Stimulated activated naive CD8-positive, alpha-beta T cell treated with anti-CD3 and anti-CD28 coated beads, Interleukin-15, Interleukin-2, amounts not matched to agents 100 U/mL and 50 U/mL, for 24 hours (primary cell): ENCODE measurements around the gene ZDHHC19.
"Not testable (repeated sequence)": the region's sequence is repeated elsewhere in the genome, so short reads cannot be mapped to it uniquely, and the experiment has no call there.

Experiments used
- ATAC-seq: fragments of 150-1000 bp; cut with Tn5 transposase; one replicate; pipeline ENCODE4 v1.10.0; 2021
- DNase-seq: peaks from one replicate; pipeline ENCODE4 v3.0.0; 2021

Gene ZDHHC19

GRCh38 chr3:196203846-196204245, 7.4 kb downstream of the ZDHHC19 start:
- ATAC-seq (no peak), DNase-seq (no peak)

- DNase-seq (no peak), ATAC-seq (no peak)
Observed at GRCh38 chr3:196202516-196202970, 8.7 kb downstream of the ZDHHC19 start.

- DNase-seq (no peak), ATAC-seq (no peak)
Observed at GRCh38 chr3:196198771-196199753, 12.1 kb downstream of the ZDHHC19 start.

GRCh38 chr3:196198081-196198675, 13.0 kb downstream of the ZDHHC19 start:
- ATAC-seq = no peak
- no peak for DNase-seq

- no peak for ATAC-seq
Observed at GRCh38 chr3:196197524-196197923, 13.7 kb downstream of the ZDHHC19 start.

GRCh38 chr3:196195664-196196265, 15.4 kb downstream of the ZDHHC19 start:
- ATAC-seq (no peak), DNase-seq (no peak)

More at GRCh38 chr3:196197524-196197923, 13.7 kb downstream of the ZDHHC19 start:
- no peak for DNase-seq

GRCh38 chr3:196194542-196194915, 16.7 kb downstream of the ZDHHC19 start:
- DNase-seq (no peak), ATAC-seq (no peak)

GRCh38 chr3:196193736-196194541, 17.3 kb downstream of the ZDHHC19 start:
- DNase-seq (no peak), ATAC-seq (no peak)

GRCh38 chr3:196193133-196193735, 18.0 kb downstream of the ZDHHC19 start:
- ATAC-seq (peak; percentile 24), DNase-seq (peak; percentile 49)

- DNase-seq (peak; percentile 42), ATAC-seq (no peak)
Observed at GRCh38 chr3:196192524-196193051, 18.6 kb downstream of the ZDHHC19 start.

GRCh38 chr3:196192036-196192523, 19.1 kb downstream of the ZDHHC19 start:
- ATAC-seq (peak; percentile 51), DNase-seq (peak; percentile 67)

- DNase-seq = no peak
- no peak for ATAC-seq
Observed at GRCh38 chr3:196189566-196190347, 21.4 kb downstream of the ZDHHC19 start.

- no peak for ATAC-seq
- no peak for DNase-seq
Observed at GRCh38 chr3:196186651-196187573, 24.3 kb downstream of the ZDHHC19 start.

- DNase-seq = no peak
Observed at GRCh38 chr3:196184881-196185280, 26.3 kb downstream of the ZDHHC19 start.

GRCh38 chr3:196184169-196184432, 27.1 kb downstream of the ZDHHC19 start:
- not testable (repeated sequence) for DNase-seq, ATAC-seq

More at GRCh38 chr3:196184881-196185280, 26.3 kb downstream of the ZDHHC19 start:
- ATAC-seq = no peak

GRCh38 chr3:196181127-196181546, 30.1 kb downstream of the ZDHHC19 start:
- no peak for DNase-seq

GRCh38 chr3:196180346-196180745, 30.9 kb downstream of the ZDHHC19 start:
- DNase-seq (no peak), ATAC-seq (no peak)

More at GRCh38 chr3:196181127-196181546, 30.1 kb downstream of the ZDHHC19 start:
- ATAC-seq = no peak

- ATAC-seq (peak; percentile 88), DNase-seq (peak; percentile 91)
Observed at GRCh38 chr3:196179380-196180308, 31.6 kb downstream of the ZDHHC19 start.
